Spleen (tissue), 11 donors: Measurements from ENCODE around the gene FAM110D. TPM values are rescaled to one million over a fixed set of nuclear protein-coding genes. Genes with fewer than 3 reads are reported as not detected.

Source experiments
- DNase-seq: peaks from one replicate; pipeline ENCODE4 v3.0.0-alpha.2; 2020
- H3K27ac ChIP-seq, 8 donors: fragments of 200-600 bp; sonication (generic) in 7 of 8; 1 replicate in 4 of 8; 2 replicates in 4 of 8; pipeline versions ENCODE4 v1.5.0 to v1.8.0; 2016 to 2021; ENCODE audit warnings: inconsistent platforms in 4 of 8, mild to moderate bottlenecking in 4 of 8, moderate library complexity in 1 of 8
- H3K27me3 ChIP-seq, 7 donors: fragments of 200-600 bp; sonication (generic) in 6 of 7; replicated peaks in 1 of 7; 1 replicate in 4 of 7; 2 replicates in 3 of 7; pipeline versions ENCODE4 v1.5.0 to v1.8.0; 2016 to 2021; ENCODE audit warnings: inconsistent platforms in 3 of 7, mild to moderate bottlenecking in 1 of 7
- H3K36me3 ChIP-seq, 6 donors: fragments of 200-600 bp; sonication (generic) in 5 of 6; 1 replicate in 4 of 6; 2 replicates in 2 of 6; pipeline versions ENCODE4 v1.5.0 to v1.8.0; 2016 to 2021; ENCODE audit warnings: inconsistent platforms in 2 of 6
- H3K4me1 ChIP-seq, 6 donors: fragments of 200-600 bp; sonication (generic) in 5 of 6; 1 replicate in 3 of 6; 2 replicates in 3 of 6; pipeline versions ENCODE4 v1.5.0 to v1.8.0; 2016 to 2021; ENCODE audit warnings: inconsistent platforms in 3 of 6
- H3K4me3 ChIP-seq, 8 donors: fragments of 200-600 bp; sonication (generic) in 7 of 8; 1 replicate in 4 of 8; 2 replicates in 4 of 8; pipeline versions ENCODE4 v1.5.0 to v1.8.0; 2016 to 2021; ENCODE audit warnings: inconsistent platforms in 4 of 8, mild to moderate bottlenecking in 4 of 8, moderate library complexity in 2 of 8
- H3K9me3 ChIP-seq, 8 donors: fragments of 200-600 bp; sonication (generic) in 7 of 8; 1 replicate in 4 of 8; 2 replicates in 4 of 8; pipeline versions ENCODE4 v1.5.0 to v1.8.0; 2016 to 2021; ENCODE audit warnings: inconsistent platforms in 4 of 8
- CTCF ChIP-seq, 11 experiments: fragments of 200-600 bp in 7 of 11; fragments of 450-650 bp in 4 of 11; sonication (generic) in 4 of 11; IDR thresholded peaks in 8 of 11; conservative IDR thresholded peaks in 3 of 11; 1 replicate in 7 of 11; 2 replicates in 4 of 11; pipeline versions ENCODE4 v1.4.0 to v1.8.0; 2016 to 2021; ENCODE audit warnings: antibody characterized with exemption in 11 of 11, inconsistent platforms in 4 of 11, mild to moderate bottlenecking in 1 of 11
- POLR2A ChIP-seq, 3 donors: fragments of 450-650 bp; IDR thresholded peaks; one replicate each; pipeline ENCODE4 v1.5.1; 2017; ENCODE audit warnings: antibody characterized with exemption in 3 of 3, mild to moderate bottlenecking in 1 of 3
- POLR2AphosphoS5 ChIP-seq, 3 donors: sonication (generic); formaldehyde crosslinking; IDR thresholded peaks; one replicate each; pipeline ENCODE4 v1.5.1; 2017; ENCODE audit warnings: antibody characterized with exemption in 3 of 3
- WGBS, 5 donors: extraction: QIAGEN DNeasy Blood & Tissue Kit in 3 of 5; methylation state at CpG; one replicate each; pipeline versions ENCODE4 v1.1.5 to v1.1.7; 2013 to 2018; 5-methylcytosine and 5-hydroxymethylcytosine counted together
- intact Hi-C: fragments of 100-400 bp; cut with DNase I; formaldehyde crosslinking; loops from one replicate; pipeline ENCODE4 v1.15.0; 2023; ENCODE audit warnings: low total_unique reads
- polyA plus RNA-seq, 3 donors: library from polyadenylated mRNA; stranded (reverse); fragments of 200-250 nt; gene quantifications; one replicate each; pipeline ENCODE4 v1.2.1, GENCODE V29; 2013
- total RNA-seq, 7 donors: library from RNA; depleted of rRNA in 3 of 7; stranded (reverse); fragments of >200 nt in 3 of 7; fragmentation: NEBNext Ultra II Directional in 4 of 7; extraction: Animal tissue kit (Norgen Biotek cat#: 25700) in 4 of 7; gene quantifications; one replicate each; pipeline versions ENCODE4 v1.1.0 to v1.2.1, GENCODE V29; 2016 to 2021
- donor health status: healthy with polysubstance abuse.
- donor health status: DM: no; HTN: no; CAD: no; lungs with moderate emphysema.
- donor health status: DM: no; HTN: no; CAD: no.
- donor health status: Bipolar disorder and iron deficiency.
- donor health status: healthy.
- donor health status: DM: no; HTN: no; CAD: no.
- donor health status: DM: yes; HTN: yes; CAD: no.

Gene FAM110D
- total and polyA plus RNA-seq, 10 donors: 0.44 to 5.9 (median 1.2) TPM

DNA sequence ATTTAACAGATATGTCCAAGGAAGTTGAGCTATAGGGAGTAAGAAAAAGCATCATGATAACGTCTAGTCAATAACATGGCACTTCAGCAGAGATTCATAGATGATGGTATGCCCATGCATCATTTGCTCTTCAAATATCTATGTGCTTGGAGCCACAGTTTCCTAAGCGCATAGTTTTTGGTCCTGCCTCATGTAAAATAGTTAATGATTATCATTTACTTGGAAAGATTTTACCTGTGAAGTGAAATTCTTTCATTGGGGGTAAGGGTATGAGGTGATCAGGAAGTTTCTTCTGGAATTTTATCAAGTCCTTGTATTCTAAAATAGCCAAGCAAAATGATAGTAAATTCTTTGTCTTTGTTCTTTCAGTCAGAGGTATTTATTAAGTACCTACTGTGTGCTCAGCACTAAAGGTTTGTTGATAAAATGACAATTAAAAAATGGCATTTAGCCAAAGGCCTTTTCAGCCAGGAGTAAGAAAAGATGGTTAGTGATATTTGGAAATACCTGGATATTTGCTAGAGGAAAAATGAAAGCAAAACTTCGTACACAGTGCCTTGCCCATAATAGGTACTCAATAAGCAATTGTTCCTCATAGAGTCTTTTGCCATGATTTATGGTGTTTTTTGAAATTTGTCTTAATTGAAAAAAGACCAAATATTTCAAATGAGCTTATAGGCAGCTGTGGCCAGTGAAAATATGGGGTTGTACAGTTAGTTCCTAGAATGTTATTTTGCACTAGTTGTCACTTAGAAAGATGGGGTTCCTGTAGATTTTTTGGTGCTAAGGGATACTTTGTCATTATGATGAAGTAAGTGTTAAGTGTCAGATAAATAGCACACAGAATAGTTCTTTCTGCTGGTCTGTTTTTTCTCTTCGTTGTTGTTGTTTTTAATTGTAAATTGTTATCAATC lies 34.2 kb upstream of the FAM110D start:
- H3K36me3 ChIP-seq: peaks cover 0 to 37% (median 8%) of the 10 kb centered on the region in 6 donors
- H3K27me3 ChIP-seq: no peaks in the 10 kb centered on the region
- peaks cover 3 to 89% (median 46%) of the 10 kb centered on the region in 6 donors for H3K4me1 ChIP-seq
- TF ChIP-seq POLR2AphosphoS5 (IDR thresholded peaks at IDR 0.05): no peak
- no peak for TF ChIP-seq CTCF (IDR thresholded peaks at IDR 0.05 in 8 of 11, conservative IDR thresholded peaks at IDR 0.05 in 3 of 11)
- TF ChIP-seq POLR2A (IDR thresholded peaks at IDR 0.05): no peak
- no peak for DNase-seq
- no peak overlapping the region for H3K4me3 ChIP-seq
- 79 to 91% (median 82%) methylated on average over 4 of the region's 4 CpGs for WGBS, 5 donors
- H3K27ac ChIP-seq: peak overlapping the region in 2 of 8 donors; percentile 84 to 85
- no peaks in the 10 kb centered on the region for H3K9me3 ChIP-seq
- intact Hi-C loops: no loop called here

- Histone ChIP-seq H3K4me3 (no peak overlapping the region), H3K9me3 (no peaks in the 10 kb centered on the region), H3K4me1 (peaks cover 3 to 82% (median 44%) of the 10 kb centered on the region in 6 donors), H3K27ac (peak overlapping the region in 4 of 8 donors; percentile 75 to 85 (median 81)), H3K27me3 (no peaks in the 10 kb centered on the region), H3K36me3 (peaks cover 0 to 30% (median 8%) of the 10 kb centered on the region in 6 donors)
- no peak for TF ChIP-seq POLR2A (IDR thresholded peaks at IDR 0.05)
- no peak for TF ChIP-seq POLR2AphosphoS5 (IDR thresholded peaks at IDR 0.05)
- no peak for TF ChIP-seq CTCF (IDR thresholded peaks at IDR 0.05 in 8 of 11, conservative IDR thresholded peaks at IDR 0.05 in 3 of 11)
- intact Hi-C loops: no loop called here
- DNase-seq: no peak
Measured at GRCh38 chr1:26125382-26125781, 33.5 kb upstream of the FAM110D start.

- Histone ChIP-seq H3K9me3 (no peaks in the 10 kb centered on the region), H3K4me1 (peaks cover 3 to 76% (median 44%) of the 10 kb centered on the region in 6 donors), H3K36me3 (peaks cover 0 to 27% (median 8%) of the 10 kb centered on the region in 6 donors), H3K27me3 (no peaks in the 10 kb centered on the region), H3K27ac (peak overlapping the region in 7 of 8 donors; percentile 60 to 87 (median 78)), H3K4me3 (no peak overlapping the region)
- TF ChIP-seq POLR2A (IDR thresholded peaks at IDR 0.05): no peak
- no peak for TF ChIP-seq CTCF (IDR thresholded peaks at IDR 0.05 in 8 of 11, conservative IDR thresholded peaks at IDR 0.05 in 3 of 11)
- no peak for TF ChIP-seq POLR2AphosphoS5 (IDR thresholded peaks at IDR 0.05)
- no peak for DNase-seq
- 23 to 43% (median 32%) methylated on average over 1 of the region's 1 CpG for WGBS, 5 donors
- intact Hi-C loops: no loop called here
Measured at GRCh38 chr1:26125946-26126320, 32.9 kb upstream of the FAM110D start.
